B cell (primary cell): ENCODE measurements around the gene API5.

Experiments
- EZH2 ChIP-seq: IDR thresholded peaks from 2 replicates; pipeline ENCODE4 v1.6.1; 2012; ENCODE audit warnings: borderline replicate concordance, low read depth, mild to moderate bottlenecking, moderate library complexity, low read length; ENCODE audit not compliant: insufficient read depth, poor library complexity, severe bottlenecking
- TF ChIP-seq, protein P1 (sequence below): fragments of 200-600 bp; IDR thresholded peaks from one replicate; pipeline ENCODE4 v1.8.0; 2022; ENCODE audit warnings: antibody characterized with exemption, mild to moderate bottlenecking

DNA sequence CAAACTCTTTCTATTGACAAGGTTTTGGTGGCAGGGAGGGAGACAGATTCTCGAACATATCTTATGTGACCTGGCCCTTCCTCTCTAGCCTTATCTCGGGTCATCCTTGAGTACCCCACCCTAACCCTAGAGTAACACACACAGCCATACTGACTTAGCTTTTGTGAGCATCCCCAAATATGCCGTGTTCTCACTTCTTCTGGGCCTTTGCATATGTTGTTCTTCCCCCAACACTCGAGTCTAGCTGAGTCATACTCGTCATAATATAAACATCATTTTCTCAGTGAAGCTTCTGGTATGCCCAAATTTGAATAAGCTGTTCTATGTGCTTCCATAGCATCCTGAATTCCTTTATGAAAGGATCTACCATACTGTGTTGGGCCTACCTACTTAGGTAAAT, 54.9 kb downstream of the API5 start:
- TF ChIP-seq, protein P1, sequence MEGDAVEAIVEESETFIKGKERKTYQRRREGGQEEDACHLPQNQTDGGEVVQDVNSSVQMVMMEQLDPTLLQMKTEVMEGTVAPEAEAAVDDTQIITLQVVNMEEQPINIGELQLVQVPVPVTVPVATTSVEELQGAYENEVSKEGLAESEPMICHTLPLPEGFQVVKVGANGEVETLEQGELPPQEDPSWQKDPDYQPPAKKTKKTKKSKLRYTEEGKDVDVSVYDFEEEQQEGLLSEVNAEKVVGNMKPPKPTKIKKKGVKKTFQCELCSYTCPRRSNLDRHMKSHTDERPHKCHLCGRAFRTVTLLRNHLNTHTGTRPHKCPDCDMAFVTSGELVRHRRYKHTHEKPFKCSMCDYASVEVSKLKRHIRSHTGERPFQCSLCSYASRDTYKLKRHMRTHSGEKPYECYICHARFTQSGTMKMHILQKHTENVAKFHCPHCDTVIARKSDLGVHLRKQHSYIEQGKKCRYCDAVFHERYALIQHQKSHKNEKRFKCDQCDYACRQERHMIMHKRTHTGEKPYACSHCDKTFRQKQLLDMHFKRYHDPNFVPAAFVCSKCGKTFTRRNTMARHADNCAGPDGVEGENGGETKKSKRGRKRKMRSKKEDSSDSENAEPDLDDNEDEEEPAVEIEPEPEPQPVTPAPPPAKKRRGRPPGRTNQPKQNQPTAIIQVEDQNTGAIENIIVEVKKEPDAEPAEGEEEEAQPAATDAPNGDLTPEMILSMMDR = no peak
- TF ChIP-seq EZH2 = no peak
